Measurements from ENCODE around the gene COA5. TPM values are rescaled to one million over a fixed set of nuclear protein-coding genes. Genes with fewer than 3 reads are reported as not detected.

Gene COA5
- total and polyA plus RNA-seq, 4 donors, result 9.7 to 42.0 (median 19.5) TPM

DNA sequence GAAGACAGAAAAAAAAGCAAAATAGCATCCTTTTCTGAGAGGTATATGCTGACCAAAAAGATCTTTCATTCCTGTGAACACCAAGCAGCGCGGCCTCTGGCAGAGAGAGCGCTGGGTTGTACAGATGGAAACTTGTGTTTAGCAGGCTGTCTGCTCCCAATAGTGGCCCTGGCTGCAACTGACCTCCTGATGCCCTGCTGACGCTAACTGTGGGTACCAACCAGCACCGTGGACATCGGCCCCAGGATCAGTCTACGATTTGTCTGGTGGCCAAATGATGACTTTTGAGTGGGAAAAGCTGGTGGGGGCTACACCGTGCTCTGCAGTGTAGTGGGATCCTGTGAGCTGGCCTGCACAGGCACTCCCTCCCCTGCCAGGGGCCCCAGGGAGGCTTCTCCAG, 15.7 kb downstream of the COA5 start:
- Histone ChIP-seq H3K36me3 (ENCODE audit: control insufficient read depth in 4 of 4, insufficient read depth in 3 of 4, low read depth in 1 of 4, low read length in 3 of 4) (peaks cover 0 to 11% (median 1%) of the 10 kb centered on the region in 4 donors), H3K27me3 (ENCODE audit: control insufficient read depth in 4 of 4, insufficient read depth in 4 of 4, low read length in 3 of 4) (no peaks in the 10 kb centered on the region), H3K27ac (ENCODE audit: low read depth in 1 of 2, low read length in 2 of 2) (no peak overlapping the region), H3K4me3 (ENCODE audit: low read depth in 1 of 3, low read length in 3 of 3) (no peak overlapping the region), H3K4me1 (ENCODE audit: control insufficient read depth in 4 of 4, insufficient read depth in 4 of 4, low read length in 3 of 4) (no peaks in the 10 kb centered on the region), H3K9ac (ENCODE audit: low read depth in 1 of 2, low read length in 2 of 2) (no peak overlapping the region), H3K9me3 (ENCODE audit: control insufficient read depth in 4 of 4, low read length in 3 of 4) (no peaks in the 10 kb centered on the region)
- TF ChIP-seq EGR1 (IDR thresholded peaks at IDR 0.05; ENCODE audit: low read depth in 2 of 2) (no peak), HNF4A (conservative IDR thresholded peaks at IDR 0.05) (no peak)
- TF ChIP-seq, protein P1, sequence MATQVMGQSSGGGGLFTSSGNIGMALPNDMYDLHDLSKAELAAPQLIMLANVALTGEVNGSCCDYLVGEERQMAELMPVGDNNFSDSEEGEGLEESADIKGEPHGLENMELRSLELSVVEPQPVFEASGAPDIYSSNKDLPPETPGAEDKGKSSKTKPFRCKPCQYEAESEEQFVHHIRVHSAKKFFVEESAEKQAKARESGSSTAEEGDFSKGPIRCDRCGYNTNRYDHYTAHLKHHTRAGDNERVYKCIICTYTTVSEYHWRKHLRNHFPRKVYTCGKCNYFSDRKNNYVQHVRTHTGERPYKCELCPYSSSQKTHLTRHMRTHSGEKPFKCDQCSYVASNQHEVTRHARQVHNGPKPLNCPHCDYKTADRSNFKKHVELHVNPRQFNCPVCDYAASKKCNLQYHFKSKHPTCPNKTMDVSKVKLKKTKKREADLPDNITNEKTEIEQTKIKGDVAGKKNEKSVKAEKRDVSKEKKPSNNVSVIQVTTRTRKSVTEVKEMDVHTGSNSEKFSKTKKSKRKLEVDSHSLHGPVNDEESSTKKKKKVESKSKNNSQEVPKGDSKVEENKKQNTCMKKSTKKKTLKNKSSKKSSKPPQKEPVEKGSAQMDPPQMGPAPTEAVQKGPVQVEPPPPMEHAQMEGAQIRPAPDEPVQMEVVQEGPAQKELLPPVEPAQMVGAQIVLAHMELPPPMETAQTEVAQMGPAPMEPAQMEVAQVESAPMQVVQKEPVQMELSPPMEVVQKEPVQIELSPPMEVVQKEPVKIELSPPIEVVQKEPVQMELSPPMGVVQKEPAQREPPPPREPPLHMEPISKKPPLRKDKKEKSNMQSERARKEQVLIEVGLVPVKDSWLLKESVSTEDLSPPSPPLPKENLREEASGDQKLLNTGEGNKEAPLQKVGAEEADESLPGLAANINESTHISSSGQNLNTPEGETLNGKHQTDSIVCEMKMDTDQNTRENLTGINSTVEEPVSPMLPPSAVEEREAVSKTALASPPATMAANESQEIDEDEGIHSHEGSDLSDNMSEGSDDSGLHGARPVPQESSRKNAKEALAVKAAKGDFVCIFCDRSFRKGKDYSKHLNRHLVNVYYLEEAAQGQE (IDR thresholded peaks at IDR 0.05), result no peak
- 98% methylated on average over 8 of the region's 8 CpGs for WGBS
- DNase-seq (ENCODE audit: low spot score), result no peak

DNA sequence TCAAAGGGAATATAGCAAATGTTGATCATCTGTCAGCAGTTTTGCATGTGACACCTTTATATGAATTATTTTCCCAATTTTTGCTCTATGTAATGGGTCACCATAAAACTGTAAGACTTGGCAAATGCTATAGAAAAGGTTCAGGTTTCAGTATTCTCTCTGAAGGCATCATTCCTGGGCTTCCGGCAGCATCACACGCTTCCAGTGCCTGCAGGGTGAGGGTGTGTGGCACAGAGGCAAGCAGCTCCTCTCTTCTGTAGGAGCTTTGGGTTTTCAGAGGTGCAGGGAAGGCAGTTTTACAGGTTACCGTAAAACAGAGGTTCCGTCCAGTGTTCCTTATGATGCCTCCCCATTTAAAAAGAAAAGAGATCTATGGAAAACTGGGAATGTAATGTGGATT, 18.8 kb downstream of the COA5 start:
- Histone ChIP-seq H3K9me3 (ENCODE audit: control insufficient read depth in 4 of 4, low read length in 3 of 4) (no peaks in the 10 kb centered on the region), H3K27me3 (ENCODE audit: control insufficient read depth in 4 of 4, insufficient read depth in 4 of 4, low read length in 3 of 4) (no peaks in the 10 kb centered on the region), H3K9ac (ENCODE audit: low read depth in 1 of 2, low read length in 2 of 2) (no peak overlapping the region), H3K27ac (ENCODE audit: low read depth in 1 of 2, low read length in 2 of 2) (no peak overlapping the region), H3K36me3 (ENCODE audit: control insufficient read depth in 4 of 4, insufficient read depth in 3 of 4, low read depth in 1 of 4, low read length in 3 of 4) (peaks cover 0 to 3% (median 0%) of the 10 kb centered on the region in 4 donors), H3K4me1 (ENCODE audit: control insufficient read depth in 4 of 4, insufficient read depth in 4 of 4, low read length in 3 of 4) (peaks cover 0 to under 1% (median 0%) of the 10 kb centered on the region in 4 donors), H3K4me3 (ENCODE audit: low read depth in 1 of 3, low read length in 3 of 3) (no peak overlapping the region)
- DNase-seq (ENCODE audit: low spot score), result no peak
- TF ChIP-seq TAF1 (conservative IDR thresholded peaks at IDR 0.05) (no peak), YY1 (IDR thresholded peaks at IDR 0.05) (no peak), GABPA (IDR thresholded peaks at IDR 0.05 in 1 of 2, conservative IDR thresholded peaks at IDR 0.05 in 1 of 2) (no peak), HNF4A (conservative IDR thresholded peaks at IDR 0.05) (no peak), FOXA2 (IDR thresholded peaks at IDR 0.05) (no peak), NR2F2 (IDR thresholded peaks at IDR 0.05) (no peak), EGR1 (IDR thresholded peaks at IDR 0.05; ENCODE audit: low read depth in 2 of 2) (no peak), RXRA (IDR thresholded peaks at IDR 0.05) (no peak)
- TF ChIP-seq, protein P1 (IDR thresholded peaks at IDR 0.05), result no peak
- TF ChIP-seq, protein P2, sequence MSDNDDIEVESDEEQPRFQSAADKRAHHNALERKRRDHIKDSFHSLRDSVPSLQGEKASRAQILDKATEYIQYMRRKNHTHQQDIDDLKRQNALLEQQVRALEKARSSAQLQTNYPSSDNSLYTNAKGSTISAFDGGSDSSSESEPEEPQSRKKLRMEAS (IDR thresholded peaks at IDR 0.05), result no peak
- TF ChIP-seq, protein P3, sequence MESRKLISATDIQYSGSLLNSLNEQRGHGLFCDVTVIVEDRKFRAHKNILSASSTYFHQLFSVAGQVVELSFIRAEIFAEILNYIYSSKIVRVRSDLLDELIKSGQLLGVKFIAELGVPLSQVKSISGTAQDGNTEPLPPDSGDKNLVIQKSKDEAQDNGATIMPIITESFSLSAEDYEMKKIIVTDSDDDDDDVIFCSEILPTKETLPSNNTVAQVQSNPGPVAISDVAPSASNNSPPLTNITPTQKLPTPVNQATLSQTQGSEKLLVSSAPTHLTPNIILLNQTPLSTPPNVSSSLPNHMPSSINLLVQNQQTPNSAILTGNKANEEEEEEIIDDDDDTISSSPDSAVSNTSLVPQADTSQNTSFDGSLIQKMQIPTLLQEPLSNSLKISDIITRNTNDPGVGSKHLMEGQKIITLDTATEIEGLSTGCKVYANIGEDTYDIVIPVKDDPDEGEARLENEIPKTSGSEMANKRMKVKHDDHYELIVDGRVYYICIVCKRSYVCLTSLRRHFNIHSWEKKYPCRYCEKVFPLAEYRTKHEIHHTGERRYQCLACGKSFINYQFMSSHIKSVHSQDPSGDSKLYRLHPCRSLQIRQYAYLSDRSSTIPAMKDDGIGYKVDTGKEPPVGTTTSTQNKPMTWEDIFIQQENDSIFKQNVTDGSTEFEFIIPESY (IDR thresholded peaks at IDR 0.05), result no peak
- 97% methylated on average over 4 of the region's 4 CpGs for WGBS

All from liver (tissue), 9 donors.